Inflammatory macrophage treated with lipopolysaccharide for 4 hours (primary cell): Measurements from ENCODE around the gene AMD1.
A peak's percentile ranks its signal among the peaks of the same experiment; 100 is the strongest.
"Not testable (repeated sequence)": the region's sequence is repeated elsewhere in the genome, so short reads cannot be mapped to it uniquely, and the experiment has no call there.

Experiments
- DNase-seq: peaks from one replicate; pipeline ENCODE4 v3.0.0-alpha.2; 2020

Gene AMD1

GRCh38 chr6:110878751-110879522 lies 4.4 kb downstream of the AMD1 start:
- DNase-seq = peak; percentile 48

- DNase-seq = no peak
Measured at GRCh38 chr6:110880651-110881050, 6.1 kb downstream of the AMD1 start.

GRCh38 chr6:110881546-110882273 lies 7.1 kb downstream of the AMD1 start:
- no peak for DNase-seq

- DNase-seq = peak; percentile 22
Measured at GRCh38 chr6:110882274-110882619, 7.7 kb downstream of the AMD1 start.

- DNase-seq = no peak
Measured at GRCh38 chr6:110882824-110883554, 8.4 kb downstream of the AMD1 start.

GRCh38 chr6:110884321-110884720 lies 9.7 kb downstream of the AMD1 start:
- DNase-seq = no peak

- no peak for DNase-seq
Measured at GRCh38 chr6:110885526-110885925, 10.9 kb downstream of the AMD1 start.

- DNase-seq = no peak
Measured at GRCh38 chr6:110886555-110887167, 12.1 kb downstream of the AMD1 start.

- DNase-seq = no peak
Measured at GRCh38 chr6:110890288-110890687, 15.7 kb downstream of the AMD1 start.

- no peak for DNase-seq
Measured at GRCh38 chr6:110895907-110896608, 21.5 kb downstream of the AMD1 start.

- DNase-seq = no peak
Measured at GRCh38 chr6:110897433-110897832, 22.8 kb downstream of the AMD1 start.

- no peak for DNase-seq
Measured at GRCh38 chr6:110898111-110898510, 23.5 kb downstream of the AMD1 start.

GRCh38 chr6:110900028-110900598 lies 25.5 kb downstream of the AMD1 start:
- DNase-seq = no peak

- not testable (repeated sequence) for DNase-seq
Measured at GRCh38 chr6:110901601-110902000, 27.0 kb downstream of the AMD1 start.

- DNase-seq = no peak
Measured at GRCh38 chr6:110902091-110902490, 27.5 kb downstream of the AMD1 start.

GRCh38 chr6:110906273-110906672 lies 31.7 kb downstream of the AMD1 start:
- DNase-seq = not testable (repeated sequence)

GRCh38 chr6:110930781-110931180 lies 56.2 kb downstream of the AMD1 start:
- DNase-seq = no peak

GRCh38 chr6:110933912-110934311 lies 59.3 kb downstream of the AMD1 start:
- DNase-seq = peak; percentile 54

GRCh38 chr6:110934381-110934898 lies 59.9 kb downstream of the AMD1 start:
- peak; percentile 30 for DNase-seq

- DNase-seq = no peak
Measured at GRCh38 chr6:110935171-110935570, 60.6 kb downstream of the AMD1 start.

GRCh38 chr6:110938171-110938570 lies 63.6 kb downstream of the AMD1 start:
- DNase-seq = peak; percentile 78
